SK-N-SH (cell line): ENCODE measurements around the gene OR8A1. TPM values are rescaled to one million over a fixed set of nuclear protein-coding genes. Genes with fewer than 3 reads are reported as not detected.
A peak's percentile ranks its signal among the peaks of the same experiment; 100 is the strongest.

Experiments used
- CTCF ChIA-PET: fragments of 300-600, 350-600 bp; formaldehyde crosslinking; extraction: SDS; loops from one replicate; lab custom pipeline; 2021; lab: Yijun Ruan, JAX
- POLR2A ChIA-PET: fragments of 350-600 bp; sonication (Branson Sonifier 250); formaldehyde crosslinking; extraction: SDS; loops from one replicate; lab custom pipeline; 2020; ENCODE audit warnings: antibody characterized with exemption, inconsistent platforms; lab: Yijun Ruan, JAX
- DNase-seq: peaks from one replicate; pipeline ENCODE4 v3.0.0; 2012
- H2AFZ ChIP-seq: fragments of 200-600 bp; sonication (generic); 2 replicates; pipeline ENCODE4 v1.8.1; 2016; ENCODE audit warnings: antibody characterized with exemption, mild to moderate bottlenecking, low read depth
- H3F3A ChIP-seq: fragments of 200-600 bp; sonication (generic); replicated peaks from 2 replicates; pipeline ENCODE3; 2016; ENCODE audit warnings: antibody characterized with exemption, mild to moderate bottlenecking; ENCODE audit not compliant: insufficient read depth
- H3K27ac ChIP-seq, 2 experiments: fragments of 200-500 bp in 1 of 2; fragments of 200-600 bp in 1 of 2; sonication (Bioruptor generic) in 1 of 2; sonication (generic), shearing (Covaris generic) in 1 of 2; 2 replicates each; pipeline versions ENCODE4 v1.5.1 to v1.6.1; 2014 to 2016; ENCODE audit warnings: low read depth in 2 of 2, inconsistent platforms in 1 of 2, low read length in 1 of 2, mild to moderate bottlenecking in 1 of 2, mixed read lengths in 1 of 2
- H3K27me3 ChIP-seq: fragments of 200-600 bp; sonication (generic), shearing (Covaris generic); 2 replicates; pipeline ENCODE4 v1.6.1; 2016; ENCODE audit warnings: mixed run types; ENCODE audit not compliant: insufficient read depth
- H3K36me3 ChIP-seq, 2 experiments: fragments of 200-500 bp in 1 of 2; fragments of 200-600 bp in 1 of 2; sonication (Bioruptor generic) in 1 of 2; sonication (generic) in 1 of 2; replicated peaks in 1 of 2; 2 replicates each; pipeline versions ENCODE3 to v1.5.1; 2014 to 2016; ENCODE audit warnings: low read length in 1 of 2, mild to moderate bottlenecking in 1 of 2; ENCODE audit not compliant: insufficient read depth in 2 of 2, control insufficient read depth in 1 of 2
- H3K4me1 ChIP-seq, 2 experiments: fragments of 200-500 bp in 1 of 2; fragments of 200-600 bp in 1 of 2; sonication (Bioruptor generic) in 1 of 2; sonication (generic), shearing (Covaris generic) in 1 of 2; 2 replicates each; pipeline versions ENCODE4 v1.5.1 to v1.6.1; 2014 to 2016; ENCODE audit warnings: low read depth in 1 of 2, low read length in 1 of 2, mixed run types in 1 of 2; ENCODE audit not compliant: insufficient read depth in 2 of 2, control insufficient read depth in 1 of 2
- H3K4me2 ChIP-seq: fragments of 200-600 bp; sonication (generic), shearing (Covaris generic); 2 replicates; pipeline ENCODE4 v1.6.1; 2017; ENCODE audit warnings: mixed run types
- H3K4me3 ChIP-seq, 2 experiments: fragments of 200-500 bp in 1 of 2; fragments of 200-600 bp in 1 of 2; sonication (Bioruptor generic) in 1 of 2; sonication (generic), shearing (Covaris generic) in 1 of 2; 2 replicates each; pipeline versions ENCODE4 v1.5.1 to v1.8.1; 2014 to 2016; ENCODE audit warnings: low read depth in 2 of 2, inconsistent platforms in 1 of 2, low read length in 1 of 2, mild to moderate bottlenecking in 1 of 2, mixed read lengths in 1 of 2, moderate library complexity in 1 of 2
- H3K79me2 ChIP-seq: fragments of 200-600 bp; sonication (generic); 2 replicates; pipeline ENCODE4 v1.8.1; 2017; ENCODE audit warnings: mild to moderate bottlenecking; ENCODE audit not compliant: insufficient read depth
- H3K9ac ChIP-seq: fragments of 200-600 bp; sonication (generic); 2 replicates; pipeline ENCODE4 v1.6.1; 2017; ENCODE audit warnings: mixed run types
- H3K9me2 ChIP-seq: fragments of 200-600 bp; sonication (generic); 2 replicates; pipeline ENCODE4 v1.6.1; 2017; ENCODE audit warnings: mixed run types
- H3K9me3 ChIP-seq: fragments of 200-600 bp; sonication (generic); 2 replicates; pipeline ENCODE4 v1.6.1; 2017; ENCODE audit warnings: mixed run types, mild to moderate bottlenecking, moderate library complexity
- H4K20me1 ChIP-seq: fragments of 200-600 bp; sonication (generic); 2 replicates; pipeline ENCODE4 v1.6.1; 2017; ENCODE audit warnings: mild to moderate bottlenecking, mixed run types; ENCODE audit not compliant: insufficient read depth
- CTCF ChIP-seq: fragments of 200-600 bp; sonication (generic); IDR thresholded peaks from 2 replicates; pipeline ENCODE4 v1.6.1; 2017; ENCODE audit warnings: antibody characterized with exemption, mild to moderate bottlenecking, moderate library complexity
- EZH2phosphoT487 ChIP-seq: fragments of 200-600 bp; sonication (generic); IDR thresholded peaks from 2 replicates; pipeline ENCODE4 v1.6.1; 2017; ENCODE audit warnings: low read depth, mixed run types, mild to moderate bottlenecking, antibody characterized with exemption, moderate library complexity, borderline replicate concordance
- FOXJ3 ChIP-seq: sonication (generic); formaldehyde crosslinking; IDR thresholded peaks from 2 replicates; pipeline ENCODE4 v1.5.1; 2020; ENCODE audit warnings: mild to moderate bottlenecking, missing genetic modification reagents
- GATA2 ChIP-seq: sonication (generic); formaldehyde crosslinking; IDR thresholded peaks from 2 replicates; pipeline ENCODE4 v1.5.0; 2020; ENCODE audit warnings: mild to moderate bottlenecking, missing genetic modification reagents
- MEF2A ChIP-seq: IDR thresholded peaks from 2 replicates; pipeline ENCODE4 v1.4.0; 2012; ENCODE audit warnings: low read depth, borderline replicate concordance
- MXI1 ChIP-seq: IDR thresholded peaks from 2 replicates; pipeline ENCODE4 v1.6.1; 2012; ENCODE audit warnings: mild to moderate bottlenecking, low read depth, low read length, improper control_type of control experiment
- NFIC ChIP-seq: IDR thresholded peaks from 2 replicates; pipeline ENCODE4 v1.4.0; 2012; ENCODE audit warnings: borderline replicate concordance
- NRF1 ChIP-seq: IDR thresholded peaks from 2 replicates; pipeline ENCODE4 v1.6.1; 2012; ENCODE audit warnings: low read depth, mild to moderate bottlenecking, low read length
- PBX3 ChIP-seq: IDR thresholded peaks from 2 replicates; pipeline ENCODE4; 2012
- POLR2AphosphoS5 ChIP-seq: IDR thresholded peaks from 2 replicates; pipeline ENCODE4 v1.6.1; 2012; ENCODE audit warnings: low read depth, low read length
- RAD21 ChIP-seq: IDR thresholded peaks from 2 replicates; pipeline ENCODE4 v1.6.1; 2012; ENCODE audit warnings: mild to moderate bottlenecking, low read length
- SMC3 ChIP-seq: IDR thresholded peaks from 2 replicates; pipeline ENCODE4 v1.6.1; 2012; ENCODE audit warnings: low read depth, low read length, improper control_type of control experiment
- USF1 ChIP-seq: IDR thresholded peaks from 2 replicates; pipeline ENCODE4 v1.4.0; 2012; ENCODE audit warnings: low read depth, borderline replicate concordance
- USF2 ChIP-seq: fragments of 150-350 bp; IDR thresholded peaks from 2 replicates; pipeline ENCODE4 v1.6.1; 2017; ENCODE audit warnings: antibody characterized with exemption, low read length, low read depth, borderline replicate concordance
- WGBS: methylation state at CpG from one replicate; pipeline ENCODE4 v1.1.6; 2017; ENCODE audit warnings: low lambda C conversion rate; 5-methylcytosine and 5-hydroxymethylcytosine counted together
- polyA plus RNA-seq, 3 experiments: library from polyadenylated mRNA; depleted of rRNA; stranded (reverse); fragments of >200 nt; gene quantifications; 2 replicates each; pipeline ENCODE4 v1.2.3, GENCODE V29; 2012

The OR8A1 gene
- polyA plus RNA-seq, 1 of the 3 experiments (the other 2 are of a cell fraction), result not detected

GRCh38 chr11:124586238-124586860, 16.6 kb downstream of the OR8A1 start:
- H3K4me3 ChIP-seq, result no peak overlapping the region
- no peaks in the 10 kb centered on the region for H3K9me3 ChIP-seq
- WGBS, result 0% methylated on average over 3 of the region's 3 CpGs
- no peaks in the 10 kb centered on the region for H4K20me1 ChIP-seq
- no peaks in the 10 kb centered on the region for H3K9me2 ChIP-seq
- H3K27me3 ChIP-seq, result peaks cover 42% of the 10 kb centered on the region; the same call in 1 of the 2 replicates
- H3F3A ChIP-seq, result no peaks in the 10 kb centered on the region
- no peak overlapping the region for H3K27ac ChIP-seq
- CTCF ChIA-PET, result interaction anchor here (0.6 to 2.7 kb wide), 19 partner anchors 9 to 1185 kb away, joined by 3 to 27 read pairs (median 4); partner anchors contain the start of gene TBRG1
- no peak overlapping the region for H2AFZ ChIP-seq
- no peaks in the 10 kb centered on the region for H3K36me3 ChIP-seq
- H3K9ac ChIP-seq, result no peak overlapping the region
- no peak for TF ChIP-seq NFIC
- TF ChIP-seq FOXJ3 (CRISPR knock-in tag), result no peak
- no peak for TF ChIP-seq NRF1
- no peak for TF ChIP-seq MEF2A
- TF ChIP-seq PBX3, result no peak
- TF ChIP-seq USF1, result no peak
- TF ChIP-seq USF2, result no peak
- no peak for TF ChIP-seq GATA2 (CRISPR knock-in tag)
- no peak for TF ChIP-seq EZH2phosphoT487
- peak; percentile 67 for TF ChIP-seq RAD21
- TF ChIP-seq POLR2AphosphoS5, result no peak
- TF ChIP-seq SMC3, result peak; percentile 74
- TF ChIP-seq CTCF, result peak; percentile 71
- no peak for TF ChIP-seq MXI1
- TF ChIP-seq, all 33 proteins: peak for 3
- Histone ChIP-seq H3K4me1 (no peaks in the 10 kb centered on the region), H3K79me2 (no peaks in the 10 kb centered on the region), H3K4me2 (no peak overlapping the region)
- POLR2A ChIA-PET, result no interaction called here
- peak; percentile 32 for DNase-seq
